Measurements from ENCODE around the gene MATN4. TPM values are rescaled to one million over a fixed set of nuclear protein-coding genes. Genes with fewer than 3 reads are reported as not detected.

The MATN4 gene
- total RNA-seq, 1 donor from 2014 or later = 0.10 TPM

DNA sequence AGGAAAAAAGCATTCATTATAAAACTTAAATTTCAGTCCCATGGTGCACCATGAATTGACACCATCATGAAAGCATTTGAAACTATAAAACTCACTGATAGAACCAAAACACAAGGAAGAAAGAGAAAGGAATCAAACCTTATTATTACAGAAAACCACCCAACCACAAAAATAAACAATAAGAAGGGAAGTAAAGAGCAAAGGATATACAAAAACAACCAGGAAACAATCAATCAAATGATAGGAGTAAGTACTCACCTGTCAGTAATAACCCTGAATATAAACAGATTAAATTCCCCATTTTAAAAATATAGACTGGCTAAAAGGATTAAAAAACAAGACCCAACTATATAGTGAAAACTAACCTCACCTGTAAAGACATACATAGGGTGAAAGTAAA, 59.5 kb downstream of the MATN4 start:
- no peak for DNase-seq (ENCODE audit: low spot score)
- H3K27ac Mint-ChIP-seq (ENCODE audit: unreplicated experiment) = no peak overlapping the region
- no peaks in the 10 kb centered on the region for H3K4me1 Mint-ChIP-seq (ENCODE audit: low read depth)
- peaks cover 71% of the 10 kb centered on the region for H3K27me3 Mint-ChIP-seq (ENCODE audit: low read depth)
- H3K4me3 Mint-ChIP-seq (ENCODE audit: unreplicated experiment) = no peak overlapping the region
- H3K36me3 Mint-ChIP-seq (ENCODE audit: low read depth) = no peaks in the 10 kb centered on the region
- H3K9me3 Mint-ChIP-seq (ENCODE audit: low read depth) = no peaks in the 10 kb centered on the region
- TF ChIP-seq, protein P1, sequence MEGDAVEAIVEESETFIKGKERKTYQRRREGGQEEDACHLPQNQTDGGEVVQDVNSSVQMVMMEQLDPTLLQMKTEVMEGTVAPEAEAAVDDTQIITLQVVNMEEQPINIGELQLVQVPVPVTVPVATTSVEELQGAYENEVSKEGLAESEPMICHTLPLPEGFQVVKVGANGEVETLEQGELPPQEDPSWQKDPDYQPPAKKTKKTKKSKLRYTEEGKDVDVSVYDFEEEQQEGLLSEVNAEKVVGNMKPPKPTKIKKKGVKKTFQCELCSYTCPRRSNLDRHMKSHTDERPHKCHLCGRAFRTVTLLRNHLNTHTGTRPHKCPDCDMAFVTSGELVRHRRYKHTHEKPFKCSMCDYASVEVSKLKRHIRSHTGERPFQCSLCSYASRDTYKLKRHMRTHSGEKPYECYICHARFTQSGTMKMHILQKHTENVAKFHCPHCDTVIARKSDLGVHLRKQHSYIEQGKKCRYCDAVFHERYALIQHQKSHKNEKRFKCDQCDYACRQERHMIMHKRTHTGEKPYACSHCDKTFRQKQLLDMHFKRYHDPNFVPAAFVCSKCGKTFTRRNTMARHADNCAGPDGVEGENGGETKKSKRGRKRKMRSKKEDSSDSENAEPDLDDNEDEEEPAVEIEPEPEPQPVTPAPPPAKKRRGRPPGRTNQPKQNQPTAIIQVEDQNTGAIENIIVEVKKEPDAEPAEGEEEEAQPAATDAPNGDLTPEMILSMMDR (IDR thresholded peaks at IDR 0.05) = no peak

DNA sequence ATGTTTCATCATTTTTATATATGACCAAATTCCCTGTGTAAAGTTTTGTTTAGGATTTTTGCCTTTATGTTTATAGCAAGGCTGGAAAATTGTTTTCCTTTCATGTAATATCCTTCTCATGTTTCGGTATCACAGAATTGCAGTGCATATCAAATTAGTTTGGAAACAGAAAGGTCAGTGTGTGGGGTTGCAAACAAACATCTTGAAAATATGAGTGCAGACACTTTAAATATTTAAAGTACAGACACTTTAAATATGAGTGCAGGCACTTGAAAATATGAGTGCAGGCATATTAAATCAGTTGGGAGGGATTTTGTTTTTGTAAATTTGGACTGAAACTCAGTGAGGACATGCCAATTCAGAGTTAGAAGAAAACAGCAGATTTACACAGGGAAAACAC, 60.2 kb downstream of the MATN4 start:
- no peak overlapping the region for H3K4me3 Mint-ChIP-seq (ENCODE audit: unreplicated experiment)
- H3K9me3 Mint-ChIP-seq (ENCODE audit: low read depth) = no peaks in the 10 kb centered on the region
- H3K4me1 Mint-ChIP-seq (ENCODE audit: low read depth) = no peaks in the 10 kb centered on the region
- no peak overlapping the region for H3K27ac Mint-ChIP-seq (ENCODE audit: unreplicated experiment)
- TF ChIP-seq, protein P1 (IDR thresholded peaks at IDR 0.05) = no peak
- H3K27me3 Mint-ChIP-seq (ENCODE audit: low read depth) = peaks cover 78% of the 10 kb centered on the region
- no peaks in the 10 kb centered on the region for H3K36me3 Mint-ChIP-seq (ENCODE audit: low read depth)
- DNase-seq (ENCODE audit: low spot score) = no peak

DNA sequence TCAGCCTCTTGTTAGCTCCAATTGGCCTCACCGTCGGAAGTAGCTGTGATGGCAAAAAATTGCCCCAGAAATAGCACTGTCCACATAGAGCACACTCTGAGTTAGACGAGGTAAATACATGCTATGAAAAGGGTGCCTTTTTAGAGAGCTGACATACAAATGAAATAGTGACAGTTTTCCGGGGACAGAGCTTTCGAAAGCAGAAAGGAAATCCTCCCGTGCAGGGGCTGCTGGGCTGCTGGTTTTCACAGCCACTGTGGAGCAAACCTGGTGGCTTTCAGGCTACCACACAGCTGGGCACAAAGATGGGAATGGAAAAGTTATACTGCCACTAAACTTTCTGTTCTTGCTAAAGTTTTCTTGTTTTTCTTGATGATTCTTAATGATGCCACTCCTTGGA, 62.0 kb downstream of the MATN4 start:
- H3K9me3 Mint-ChIP-seq (ENCODE audit: low read depth) = no peaks in the 10 kb centered on the region
- H3K36me3 Mint-ChIP-seq (ENCODE audit: low read depth) = no peaks in the 10 kb centered on the region
- TF ChIP-seq, protein P1 (IDR thresholded peaks at IDR 0.05) = no peak
- peaks cover 79% of the 10 kb centered on the region for H3K27me3 Mint-ChIP-seq (ENCODE audit: low read depth)
- no peak overlapping the region for H3K27ac Mint-ChIP-seq (ENCODE audit: unreplicated experiment)
- H3K4me3 Mint-ChIP-seq (ENCODE audit: unreplicated experiment) = no peak overlapping the region
- no peaks in the 10 kb centered on the region for H3K4me1 Mint-ChIP-seq (ENCODE audit: low read depth)
- no peak for DNase-seq (ENCODE audit: low spot score)

Other genes with a start within 250 kb of the MATN4 start
- 0.55 to 1.1 TPM (median 0.59 TPM) in 3 replicates for gene KCNS1, start 207.2 kb downstream of the MATN4 start, total RNA-seq
- not detected in 3 replicates for gene WFDC5, start 193.1 kb downstream of the MATN4 start, total RNA-seq
- not detected in 3 replicates for gene WFDC12, start 183.8 kb downstream of the MATN4 start, total RNA-seq
- gene PI3, start 133.4 kb downstream of the MATN4 start, total RNA-seq = not detected in 3 replicates
- gene SEMG1, start 101.3 kb downstream of the MATN4 start, total RNA-seq = not detected in 3 replicates
- gene SEMG2, start 86.9 kb downstream of the MATN4 start, total RNA-seq = not detected in 3 replicates
- gene SLPI, start 53.7 kb downstream of the MATN4 start, total RNA-seq = 0.40 to 1.3 TPM in 2 of 3 replicates, not detected in the other
- gene RBPJL, start 1.5 kb downstream of the MATN4 start, total RNA-seq = not detected in 3 replicates
- gene SDC4, start 40.1 kb upstream of the MATN4 start, total RNA-seq = 17.1 to 21.4 TPM (median 21.2 TPM) in 3 replicates
- 18.1 to 18.8 TPM (median 18.3 TPM) in 3 replicates for gene SYS1, start 54.9 kb upstream of the MATN4 start, total RNA-seq
- gene TP53TG5, start 70.0 kb upstream of the MATN4 start, total RNA-seq = not detected in 3 replicates
- gene DBNDD2, start 100.0 kb upstream of the MATN4 start, total RNA-seq = 11.3 to 47.0 TPM (median 46.6 TPM) in 3 replicates
- 100.0 to 116 TPM (median 105 TPM) in 3 replicates for gene PIGT, start 107.8 kb upstream of the MATN4 start, total RNA-seq
- not detected in 3 replicates for gene WFDC2, start 161.5 kb upstream of the MATN4 start, total RNA-seq
- gene SPINT3, start 207.3 kb upstream of the MATN4 start, total RNA-seq = not detected in 3 replicates
- gene WFDC6, start 231.2 kb upstream of the MATN4 start, total RNA-seq = not detected in 3 replicates
- not detected in 3 replicates for gene EPPIN, start 239.1 kb upstream of the MATN4 start, total RNA-seq